ENCODE data around the gene TRMT11.
"Not testable (repeated sequence)": the region's sequence is repeated elsewhere in the genome, so short reads cannot be mapped to it uniquely, and the experiment has no call there.

The TRMT11 gene

GRCh38 chr6:125956506-125957390 is 29.6 kb upstream of the TRMT11 start, which contains the start of gene HINT3:
Gene HINT3, plus strand, starts transcription at chr6:125956770. Its CDS starts 208 bp downstream, at chr6:125956978.
- DNase-seq (ENCODE audit: low spot score), result peak; percentile 94

GRCh38 chr6:125957391-125957693 is 29.0 kb upstream of the TRMT11 start:
- no peak for DNase-seq (ENCODE audit: low spot score)

- peak; percentile 42 for DNase-seq (ENCODE audit: low spot score)
Measured at GRCh38 chr6:125957845-125958244, 28.5 kb upstream of the TRMT11 start.

GRCh38 chr6:125959041-125959440 is 27.3 kb upstream of the TRMT11 start:
- DNase-seq (ENCODE audit: low spot score), result no peak

- DNase-seq (ENCODE audit: low spot score), result no peak
Measured at GRCh38 chr6:125961117-125961516, 25.2 kb upstream of the TRMT11 start.

GRCh38 chr6:125962900-125963497 is 23.3 kb upstream of the TRMT11 start:
- DNase-seq (ENCODE audit: low spot score), result no peak

- no peak for DNase-seq (ENCODE audit: low spot score)
Measured at GRCh38 chr6:125963817-125964216, 22.5 kb upstream of the TRMT11 start.

GRCh38 chr6:125966569-125966968 is 19.8 kb upstream of the TRMT11 start:
- no peak for DNase-seq (ENCODE audit: low spot score)

- DNase-seq (ENCODE audit: low spot score), result no peak
Measured at GRCh38 chr6:125968493-125968892, 17.8 kb upstream of the TRMT11 start.

GRCh38 chr6:125970760-125971159 is 15.6 kb upstream of the TRMT11 start:
- DNase-seq (ENCODE audit: low spot score), result no peak

- DNase-seq (ENCODE audit: low spot score), result not testable (repeated sequence)
Measured at GRCh38 chr6:125972478-125972877, 13.9 kb upstream of the TRMT11 start.

GRCh38 chr6:125974214-125974866 is 12.0 kb upstream of the TRMT11 start:
- peak; percentile 54 for DNase-seq (ENCODE audit: low spot score)

- no peak for DNase-seq (ENCODE audit: low spot score)
Measured at GRCh38 chr6:125979101-125979500, 7.2 kb upstream of the TRMT11 start.

- DNase-seq (ENCODE audit: low spot score), result no peak
Measured at GRCh38 chr6:125981571-125982185, 4.7 kb upstream of the TRMT11 start.

GRCh38 chr6:125983246-125983945 is 2.9 kb upstream of the TRMT11 start:
- peak; percentile 65 for DNase-seq (ENCODE audit: low spot score)

- peak; percentile 20 for DNase-seq (ENCODE audit: low spot score)
Measured at GRCh38 chr6:125984311-125984710, 2.0 kb upstream of the TRMT11 start.

- no peak for DNase-seq (ENCODE audit: low spot score)
Measured at GRCh38 chr6:125985522-125985921, 818 bp upstream of the TRMT11 start.

- DNase-seq (ENCODE audit: low spot score), result no peak
Measured at GRCh38 chr6:125985979-125986300, 400 bp upstream of the TRMT11 start.

GRCh38 chr6:125987026-125987617 is 782 bp downstream of the TRMT11 start:
- DNase-seq (ENCODE audit: low spot score), result no peak

- no peak for DNase-seq (ENCODE audit: low spot score)
Measured at GRCh38 chr6:125988280-125988679, 1.9 kb downstream of the TRMT11 start.

- DNase-seq (ENCODE audit: low spot score), result no peak
Measured at GRCh38 chr6:125989631-125990030, 3.3 kb downstream of the TRMT11 start.

- DNase-seq (ENCODE audit: low spot score), result no peak
Measured at GRCh38 chr6:125991653-125992052, 5.3 kb downstream of the TRMT11 start.
